Uterus (tissue), 2 donors: ENCODE results near the gene DTD1.

Experiments used
- CTCF ChIP-seq, 4 experiments: fragments of 200-600 bp in 2 of 4; fragments of 450-650 bp in 2 of 4; sonication (generic) in 2 of 4; IDR thresholded peaks; one replicate each; pipeline ENCODE4 v1.5.1; 2016 to 2019; ENCODE audit warnings: antibody characterized with exemption in 4 of 4, mild to moderate bottlenecking in 2 of 4, moderate library complexity in 1 of 4
- POLR2A ChIP-seq, 2 donors: fragments of 450-650 bp; IDR thresholded peaks; one replicate each; pipeline ENCODE4 v1.6.1; 2016; ENCODE audit warnings: antibody characterized with exemption in 2 of 2, mild to moderate bottlenecking in 1 of 2, moderate library complexity in 1 of 2

GRCh38 chr20:18739751-18740166 lies 151.9 kb downstream of the DTD1 start:
- TF ChIP-seq CTCF (IDR thresholded peaks at IDR 0.05): no peak
- no peak for TF ChIP-seq POLR2A (IDR thresholded peaks at IDR 0.05)
